GM18505 (cell line): Measurements from ENCODE around the gene KDM8.
"Not testable (repeated sequence)": the region's sequence is repeated elsewhere in the genome, so short reads cannot be mapped to it uniquely, and the experiment has no call there.

Experiments
- ATAC-seq: cut with Tn5 transposase; IDR thresholded peaks from one replicate; pipeline ENCODE4 v1.9.1; 2021; ENCODE audit not compliant: unreplicated experiment
- POLR2A ChIP-seq: IDR thresholded peaks from 4 replicates; pipeline ENCODE4 v1.6.1; 2011; ENCODE audit warnings: borderline replicate concordance; ENCODE audit not compliant: insufficient read depth, insufficient read length; ENCODE audit errors: extremely low read depth

Gene KDM8

DNA sequence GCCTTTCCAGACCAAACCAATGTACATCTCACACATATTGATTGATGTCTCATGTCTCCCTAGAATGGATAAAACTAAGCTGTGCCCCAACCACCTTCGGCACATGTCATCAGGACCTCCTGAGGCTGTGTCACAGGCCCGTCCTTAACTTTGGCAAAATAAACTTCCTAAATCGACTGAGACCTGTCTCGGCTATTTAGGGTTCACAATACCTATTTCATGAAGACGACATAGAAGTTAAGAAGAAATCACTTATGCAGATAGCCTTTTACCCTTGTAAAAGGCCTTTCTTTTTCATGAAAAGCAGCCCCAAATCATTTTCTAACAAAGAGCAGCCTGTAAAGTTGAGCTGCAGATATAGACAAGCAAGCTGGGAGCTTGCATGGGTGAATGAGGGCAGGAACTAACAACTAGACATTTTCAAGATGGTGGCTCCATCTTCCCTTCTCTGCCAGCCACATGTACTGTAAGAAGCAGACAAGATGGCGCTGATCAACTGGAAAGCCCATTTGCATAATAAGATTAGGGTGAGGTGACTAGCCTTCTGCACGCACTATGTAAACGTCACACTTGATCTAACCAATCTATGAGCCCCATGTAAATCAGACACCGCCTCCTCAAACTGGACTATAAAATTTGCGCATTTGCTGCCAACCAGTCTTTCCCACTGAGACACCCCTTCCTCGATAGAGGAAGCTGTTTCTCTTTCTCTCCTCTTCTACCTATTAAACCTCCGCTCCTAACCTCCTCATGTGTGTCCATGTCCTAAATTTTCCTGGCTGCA is 4.7 kb upstream of the KDM8 start:
- ATAC-seq = no peak
- no peak for TF ChIP-seq POLR2A

DNA sequence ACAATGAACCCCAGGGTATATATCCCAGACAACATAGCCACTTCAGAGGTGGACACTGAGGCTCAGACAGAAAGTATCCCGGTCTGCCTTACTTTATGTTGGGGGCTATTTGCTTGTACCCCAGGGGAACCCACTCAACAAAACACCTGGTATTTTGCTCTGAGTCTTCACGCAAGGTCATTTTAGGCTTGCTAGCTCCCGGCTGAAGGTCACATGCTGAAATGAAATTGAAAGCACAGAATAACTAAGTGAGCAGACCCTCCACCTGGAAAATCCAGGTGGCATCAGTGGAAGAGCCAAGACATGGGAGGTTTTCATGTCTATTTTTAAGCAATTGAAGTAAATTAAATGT is 4.1 kb upstream of the KDM8 start:
- no peak for TF ChIP-seq POLR2A
- ATAC-seq = no peak

DNA sequence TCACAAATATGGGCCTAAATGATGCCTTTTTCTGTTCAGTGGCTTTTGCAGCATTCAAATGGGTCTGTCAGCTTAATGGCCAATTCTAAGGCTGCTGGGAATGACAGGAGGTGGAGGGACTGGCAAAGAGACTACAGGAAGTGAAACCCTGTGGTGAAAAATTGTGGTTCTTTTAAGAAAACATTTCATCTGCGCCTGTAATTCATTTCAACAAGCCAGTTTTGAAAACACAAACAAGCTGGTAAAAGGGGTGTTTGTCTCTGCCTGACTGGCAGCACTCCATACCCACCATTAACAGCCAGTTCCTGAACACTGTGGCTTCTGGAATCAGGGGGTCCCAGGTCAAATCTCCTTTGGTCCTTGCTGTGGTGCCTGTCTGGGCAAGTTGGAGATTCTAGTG is 3.6 kb upstream of the KDM8 start:
- no peak for TF ChIP-seq POLR2A
- no peak for ATAC-seq

DNA sequence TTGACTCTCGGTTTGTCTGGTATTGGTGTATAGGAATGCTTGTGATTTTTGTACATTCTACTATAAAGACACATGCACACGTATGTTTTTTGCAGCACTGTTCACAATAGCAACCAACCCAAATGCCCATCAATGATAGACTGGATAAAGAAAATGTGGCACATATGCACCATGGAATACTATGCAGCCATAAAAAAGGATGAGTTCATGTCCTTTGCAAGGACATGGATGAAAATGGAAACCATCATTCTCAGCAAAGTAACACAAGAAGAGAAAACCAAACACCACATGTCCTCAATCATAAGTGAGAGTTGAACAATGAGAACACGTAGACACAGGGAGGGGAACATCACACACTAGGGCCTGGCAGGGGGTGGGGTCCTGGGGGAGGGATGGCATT is 2.4 kb upstream of the KDM8 start:
- not testable (repeated sequence) for ATAC-seq

DNA sequence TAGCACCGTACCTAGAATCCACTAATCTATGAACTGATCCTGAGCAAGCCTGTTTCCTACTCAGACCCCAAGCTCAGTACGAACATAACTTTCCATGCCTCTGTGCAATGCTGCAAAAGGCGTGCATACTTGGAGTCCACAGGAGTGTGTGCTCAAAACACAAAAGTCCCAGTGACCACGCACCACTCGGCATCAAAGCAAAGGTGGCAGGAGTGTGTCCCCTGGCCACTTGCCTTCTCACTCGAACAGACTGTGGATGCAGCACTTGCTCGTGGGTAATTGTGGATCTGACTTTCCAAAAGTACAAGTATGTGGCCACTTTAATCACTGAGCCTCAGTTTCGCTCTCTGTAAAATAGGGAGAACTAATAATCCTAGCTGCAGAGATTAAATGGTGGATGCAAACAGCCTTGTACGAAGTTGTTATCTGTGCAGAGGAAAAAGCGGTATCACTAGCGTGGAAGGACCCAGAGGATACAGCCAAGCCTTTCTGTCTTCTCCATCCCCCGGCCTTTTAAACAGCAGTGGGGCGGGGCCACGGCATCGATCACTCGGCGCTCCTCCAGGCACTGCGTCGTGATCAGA is 311 bp upstream of the KDM8 start:
- peak; percentile 60 for ATAC-seq
- TF ChIP-seq POLR2A = no peak

DNA sequence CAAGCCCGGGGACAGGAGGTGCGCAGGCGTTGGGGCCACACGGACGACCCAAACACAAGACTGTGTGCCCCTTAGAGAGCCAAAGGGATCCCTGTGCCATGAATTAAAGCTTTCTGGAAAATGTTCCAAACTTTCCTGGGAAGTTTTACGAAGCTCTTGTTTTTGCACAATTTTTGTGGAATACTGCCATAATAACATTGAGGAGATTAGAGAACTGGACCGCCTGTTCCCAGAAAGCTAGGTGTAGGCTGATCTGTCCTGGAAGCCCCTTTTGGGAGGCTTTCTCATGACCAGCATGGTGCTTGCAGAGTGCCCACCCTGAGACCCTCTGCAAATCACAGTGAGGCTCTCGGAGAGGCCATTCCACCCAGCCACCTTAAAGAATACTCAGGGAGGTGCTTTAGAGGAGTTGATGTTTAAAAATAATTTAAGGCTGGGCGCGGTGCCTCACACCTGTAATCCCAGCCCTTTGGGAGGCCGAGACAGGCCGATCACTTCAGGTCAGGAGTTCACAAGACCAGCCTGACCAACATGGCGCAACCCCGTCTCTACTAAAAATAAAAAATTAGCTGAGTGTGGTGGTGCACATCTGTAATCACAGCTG is 1.1 kb downstream of the KDM8 start:
- no peak for TF ChIP-seq POLR2A
- ATAC-seq = no peak

DNA sequence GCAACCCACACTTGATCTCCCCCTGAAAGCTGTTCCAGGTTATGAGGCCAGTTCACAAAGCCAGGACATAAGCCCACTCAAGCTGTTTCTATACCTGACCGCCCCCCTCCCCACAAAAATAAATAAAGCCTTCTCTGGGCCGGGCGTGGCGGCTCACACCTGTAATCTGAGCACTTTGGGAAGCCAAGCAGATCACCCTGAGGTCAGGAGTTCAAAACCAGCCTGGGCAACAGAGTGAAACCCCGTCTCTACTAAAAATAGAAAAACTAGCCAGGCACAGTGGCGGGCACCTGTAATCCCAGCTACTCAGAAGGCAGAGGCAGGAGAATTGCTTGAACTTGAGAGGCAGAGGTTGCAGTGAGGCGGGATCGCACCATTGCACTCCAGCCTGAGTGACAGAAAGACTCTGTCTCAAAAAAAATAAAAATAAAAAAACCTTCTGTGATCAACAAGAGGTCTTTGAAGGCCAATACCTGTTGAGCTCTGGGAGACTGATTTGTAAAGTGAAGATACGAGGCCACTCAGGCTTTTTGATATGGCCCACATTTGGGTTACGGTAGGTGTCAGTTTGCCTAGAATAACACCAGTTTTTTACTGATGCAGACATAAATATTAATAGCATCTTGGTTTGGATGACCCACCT is 2.2 kb downstream of the KDM8 start:
- ATAC-seq = no peak
- no peak for TF ChIP-seq POLR2A

DNA sequence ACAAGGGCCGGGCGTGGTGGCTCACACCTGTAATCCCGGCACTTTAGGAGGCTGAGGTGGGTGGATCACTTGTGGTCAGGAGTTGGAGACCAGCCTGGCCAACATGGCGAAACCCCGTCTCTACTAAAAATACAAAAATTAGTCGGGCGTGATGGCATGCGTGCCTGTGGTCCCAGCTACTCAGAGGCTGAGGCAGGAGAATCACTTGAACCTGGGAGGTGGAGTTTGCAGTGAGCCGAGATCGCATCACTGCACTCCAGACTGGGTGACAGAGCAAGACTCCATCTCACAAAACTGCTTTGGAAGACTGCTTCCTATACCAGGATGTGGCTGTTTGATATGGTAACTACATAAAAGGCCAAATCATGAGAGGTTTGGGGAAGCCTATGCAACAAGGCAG is 3.8 kb downstream of the KDM8 start:
- ATAC-seq = not testable (repeated sequence)

DNA sequence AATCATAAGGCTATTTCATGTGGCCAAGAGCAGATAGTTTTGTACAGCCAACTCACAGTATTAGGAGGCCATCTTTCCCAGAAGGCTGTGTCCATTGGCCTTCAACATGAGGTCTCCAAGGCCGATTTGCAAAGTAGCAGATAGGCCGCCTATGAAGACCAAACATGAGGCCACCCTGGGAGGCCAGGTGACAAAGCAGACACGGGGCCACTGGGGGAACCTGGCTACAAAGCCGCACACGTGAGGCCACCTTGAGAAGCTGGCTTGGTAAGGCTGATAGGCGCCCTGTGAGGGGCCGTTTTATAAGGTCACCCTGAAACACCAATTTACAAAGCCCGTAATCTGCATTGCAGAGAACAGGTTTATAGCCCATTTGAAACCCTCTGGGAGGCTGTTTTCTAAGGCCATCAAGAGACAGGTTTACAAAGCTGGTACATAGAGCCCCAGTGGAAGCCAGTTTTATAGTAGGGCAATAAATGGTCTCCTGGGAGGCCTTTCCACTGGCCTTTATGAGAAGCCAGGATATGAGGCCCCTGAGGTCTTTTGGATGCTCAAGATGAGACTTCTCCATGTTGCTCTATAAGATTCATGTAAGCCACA is 4.9 kb downstream of the KDM8 start:
- ATAC-seq = no peak
- no peak for TF ChIP-seq POLR2A

DNA sequence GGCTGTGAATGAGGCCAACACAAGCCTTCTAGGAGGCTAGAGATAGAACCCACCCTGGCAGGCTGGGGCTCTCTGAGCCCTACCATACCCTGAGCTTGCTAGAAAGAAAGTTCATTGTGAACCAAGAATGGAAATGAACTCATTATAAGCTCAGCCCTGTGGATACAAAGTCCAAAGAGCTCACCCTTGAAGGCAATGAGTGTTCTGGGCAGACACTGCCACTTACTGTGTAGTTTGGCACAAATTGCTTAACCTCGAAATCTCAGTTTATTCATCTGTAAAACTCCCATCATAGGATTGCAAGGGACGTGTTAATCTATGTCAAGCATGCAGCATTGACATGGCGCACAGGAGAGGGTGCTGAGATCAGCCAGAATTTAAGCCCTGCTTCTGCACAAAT is 5.5 kb downstream of the KDM8 start:
- ATAC-seq = no peak
- TF ChIP-seq POLR2A = no peak

DNA sequence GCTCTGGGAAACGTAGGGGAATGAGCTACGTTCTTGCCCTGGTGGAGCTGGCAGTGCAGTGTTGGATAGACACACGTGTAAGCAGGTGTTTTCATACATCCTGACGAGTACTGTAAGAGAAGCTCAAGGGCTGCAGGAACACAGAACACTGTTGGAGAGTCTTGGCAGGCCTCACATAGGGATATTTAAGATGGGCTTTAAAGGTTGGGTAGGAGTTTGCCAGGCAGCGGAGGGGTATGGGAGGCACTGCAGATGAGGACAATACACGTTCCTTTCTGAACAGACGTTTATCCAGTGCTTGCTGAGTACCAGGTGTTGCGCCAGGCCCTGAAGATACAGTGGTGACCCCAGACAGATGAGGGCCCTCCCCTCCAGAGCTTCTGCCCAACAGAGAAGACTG is 6.3 kb downstream of the KDM8 start:
- no peak for ATAC-seq
- no peak for TF ChIP-seq POLR2A

DNA sequence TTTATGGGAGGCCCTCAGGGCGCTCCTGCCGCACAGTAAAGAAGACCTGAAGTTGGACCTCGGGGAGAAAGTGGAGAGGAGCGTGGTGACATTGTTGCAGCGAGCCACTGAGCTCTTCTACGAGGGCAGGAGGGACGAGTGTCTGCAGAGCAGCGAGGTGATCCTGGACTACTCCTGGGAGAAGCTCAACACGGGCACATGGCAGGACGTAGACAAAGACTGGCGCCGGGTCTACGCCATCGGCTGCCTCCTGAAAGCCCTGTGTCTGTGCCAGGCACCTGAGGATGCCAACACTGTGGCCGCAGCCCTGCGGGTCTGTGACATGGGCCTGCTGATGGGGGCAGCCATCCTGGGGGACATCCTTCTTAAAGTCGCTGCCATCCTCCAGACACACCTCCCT is 6.8 kb downstream of the KDM8 start:
- ATAC-seq = no peak
- no peak for TF ChIP-seq POLR2A

DNA sequence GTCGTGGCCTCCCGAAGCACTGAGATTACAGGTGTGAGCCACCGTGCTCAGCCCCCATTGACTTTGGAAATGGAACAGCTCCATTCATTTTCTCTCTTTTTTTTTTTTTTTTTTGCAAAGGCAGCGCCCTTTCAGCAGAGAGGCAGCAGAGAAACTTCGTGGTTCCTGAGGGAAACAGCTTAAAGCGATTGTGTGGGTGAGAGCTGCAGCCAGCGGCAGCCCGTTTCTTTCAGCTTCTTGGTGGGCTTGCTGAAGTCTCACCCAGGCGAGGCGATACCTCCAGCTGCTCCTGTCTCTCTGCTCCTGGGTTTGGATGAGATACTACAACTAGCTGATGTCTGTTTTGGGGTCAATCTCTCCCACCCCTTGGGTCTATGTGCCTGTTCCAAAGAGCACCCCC is 7.7 kb downstream of the KDM8 start:
- TF ChIP-seq POLR2A = no peak
- no peak for ATAC-seq
